IPS-20b (cell line): Measurements from ENCODE around the gene NDUFA7.

Source experiments
- H3K27ac ChIP-seq: one replicate; pipeline ENCODE4 v1.5.1; 2013; ENCODE audit warnings: low read length
- H3K27me3 ChIP-seq: 2 replicates; pipeline ENCODE4 v1.6.1; 2013; ENCODE audit warnings: mild to moderate bottlenecking, low read length, inconsistent platforms; ENCODE audit not compliant: insufficient read depth
- H3K36me3 ChIP-seq: 2 replicates; pipeline ENCODE4 v1.6.1; 2013; ENCODE audit warnings: low read depth, mild to moderate bottlenecking, inconsistent platforms, low read length, moderate library complexity; ENCODE audit not compliant: insufficient read depth
- H3K4me1 ChIP-seq: 2 replicates; pipeline ENCODE4 v1.6.1; 2013; ENCODE audit warnings: mild to moderate bottlenecking, control low read depth, inconsistent platforms, low read length, moderate library complexity; ENCODE audit not compliant: insufficient read depth
- H3K4me3 ChIP-seq: 2 replicates; pipeline ENCODE4 v1.5.1; 2013; ENCODE audit warnings: mild to moderate bottlenecking, low read length, inconsistent platforms
- H3K9ac ChIP-seq: 2 replicates; pipeline ENCODE4 v1.6.1; 2013; ENCODE audit warnings: low read depth, mild to moderate bottlenecking, inconsistent platforms, low read length, moderate library complexity
- H3K9me3 ChIP-seq: 2 replicates; pipeline ENCODE4 v1.6.1; 2013; ENCODE audit warnings: mild to moderate bottlenecking, low read depth, low read length, inconsistent platforms; ENCODE audit not compliant: insufficient read depth

Gene NDUFA7

GRCh38 chr19:8338835-8339234 is 17.7 kb upstream of the NDUFA7 start:
- Histone ChIP-seq H3K27me3 (peaks cover 53% of the 10 kb centered on the region), H3K9me3 (no peaks in the 10 kb centered on the region), H3K4me1 (peaks cover 2% of the 10 kb centered on the region; the same call in 1 of the 2 replicates), H3K36me3 (no peaks in the 10 kb centered on the region), H3K9ac (no peak overlapping the region), H3K4me3 (no peak overlapping the region), H3K27ac (no peak overlapping the region)

- peaks cover 55% of the 10 kb centered on the region for H3K27me3 ChIP-seq
- no peaks in the 10 kb centered on the region for H3K36me3 ChIP-seq
- H3K9me3 ChIP-seq, result no peaks in the 10 kb centered on the region
- H3K4me3 ChIP-seq, result no peak overlapping the region
- H3K27ac ChIP-seq, result no peak overlapping the region
- H3K4me1 ChIP-seq, result peaks cover 5% of the 10 kb centered on the region; the same call in 1 of the 2 replicates
- H3K9ac ChIP-seq, result no peak overlapping the region
Observed at GRCh38 chr19:8337728-8338127, 16.6 kb upstream of the NDUFA7 start.

- no peak overlapping the region for H3K4me3 ChIP-seq
- peaks cover 5% of the 10 kb centered on the region; the same call in 1 of the 2 replicates for H3K4me1 ChIP-seq
- H3K36me3 ChIP-seq, result no peaks in the 10 kb centered on the region
- no peak overlapping the region for H3K9ac ChIP-seq
- no peaks in the 10 kb centered on the region for H3K9me3 ChIP-seq
- no peak overlapping the region for H3K27ac ChIP-seq
- H3K27me3 ChIP-seq, result peaks cover 55% of the 10 kb centered on the region
Observed at GRCh38 chr19:8336660-8337059, 15.5 kb upstream of the NDUFA7 start.

- peaks cover 5% of the 10 kb centered on the region; the same call in 1 of the 2 replicates for H3K4me1 ChIP-seq
- H3K9ac ChIP-seq, result no peak overlapping the region
- peak overlapping the region; percentile 56; the same call in 1 of the 2 replicates for H3K4me3 ChIP-seq
Observed at GRCh38 chr19:8336072-8336569, 14.9 kb upstream of the NDUFA7 start.

GRCh38 chr19:8335343-8336071 is 14.3 kb upstream of the NDUFA7 start:
- no peak overlapping the region for H3K9ac ChIP-seq

More at GRCh38 chr19:8336072-8336569, 14.9 kb upstream of the NDUFA7 start:
- Histone ChIP-seq H3K36me3 (no peaks in the 10 kb centered on the region), H3K27me3 (peaks cover 58% of the 10 kb centered on the region), H3K27ac (no peak overlapping the region), H3K9me3 (no peaks in the 10 kb centered on the region)

GRCh38 chr19:8334458-8335342 is 13.5 kb upstream of the NDUFA7 start:
- peaks cover 65% of the 10 kb centered on the region for H3K27me3 ChIP-seq
- H3K9ac ChIP-seq, result no peak overlapping the region
- peak overlapping the region; percentile 56 for H3K4me3 ChIP-seq

More at GRCh38 chr19:8335343-8336071, 14.3 kb upstream of the NDUFA7 start:
- peak overlapping the region; percentile 56; the same call in 1 of the 2 replicates for H3K4me3 ChIP-seq
- H3K27ac ChIP-seq, result no peak overlapping the region
- peaks cover 61% of the 10 kb centered on the region for H3K27me3 ChIP-seq
- no peaks in the 10 kb centered on the region for H3K9me3 ChIP-seq
- peaks cover 5% of the 10 kb centered on the region; the same call in 1 of the 2 replicates for H3K4me1 ChIP-seq
- H3K36me3 ChIP-seq, result no peaks in the 10 kb centered on the region

GRCh38 chr19:8333767-8334457 is 12.7 kb upstream of the NDUFA7 start:
- Histone ChIP-seq H3K4me3 (peak overlapping the region; percentile 53), H3K27me3 (peaks cover 68% of the 10 kb centered on the region), H3K4me1 (peaks cover 5% of the 10 kb centered on the region; the same call in 1 of the 2 replicates), H3K9ac (no peak overlapping the region), H3K36me3 (no peaks in the 10 kb centered on the region), H3K27ac (no peak overlapping the region), H3K9me3 (no peaks in the 10 kb centered on the region)

More at GRCh38 chr19:8334458-8335342, 13.5 kb upstream of the NDUFA7 start:
- Histone ChIP-seq H3K4me1 (peaks cover 5% of the 10 kb centered on the region; the same call in 1 of the 2 replicates), H3K27ac (no peak overlapping the region), H3K36me3 (no peaks in the 10 kb centered on the region), H3K9me3 (no peaks in the 10 kb centered on the region)

GRCh38 chr19:8332976-8333766 is 12.0 kb upstream of the NDUFA7 start:
- H3K27me3 ChIP-seq, result peaks cover 68% of the 10 kb centered on the region
- H3K4me1 ChIP-seq, result peaks cover 5% of the 10 kb centered on the region; the same call in 1 of the 2 replicates
- H3K4me3 ChIP-seq, result peak overlapping the region; percentile 53; the same call in 1 of the 2 replicates
- no peaks in the 10 kb centered on the region for H3K36me3 ChIP-seq
- no peaks in the 10 kb centered on the region for H3K9me3 ChIP-seq
- H3K9ac ChIP-seq, result no peak overlapping the region
- H3K27ac ChIP-seq, result no peak overlapping the region

- peaks cover 62% of the 10 kb centered on the region for H3K27me3 ChIP-seq
- H3K4me1 ChIP-seq, result peaks cover 5% of the 10 kb centered on the region; the same call in 1 of the 2 replicates
- H3K36me3 ChIP-seq, result no peaks in the 10 kb centered on the region
- H3K27ac ChIP-seq, result no peak overlapping the region
- no peak overlapping the region for H3K9ac ChIP-seq
- no peak overlapping the region for H3K4me3 ChIP-seq
- no peaks in the 10 kb centered on the region for H3K9me3 ChIP-seq
Observed at GRCh38 chr19:8331263-8331845, 10.2 kb upstream of the NDUFA7 start.

GRCh38 chr19:8329996-8330395 is 8.8 kb upstream of the NDUFA7 start:
- Histone ChIP-seq H3K9me3 (no peaks in the 10 kb centered on the region), H3K27ac (no peak overlapping the region), H3K27me3 (peaks cover 48% of the 10 kb centered on the region), H3K9ac (no peak overlapping the region), H3K4me1 (peaks cover 5% of the 10 kb centered on the region; the same call in 1 of the 2 replicates), H3K4me3 (no peak overlapping the region), H3K36me3 (no peaks in the 10 kb centered on the region)
